HEK293 (cell line): ENCODE measurements around the gene SYNPO.
A peak's percentile ranks its signal among the peaks of the same experiment; 100 is the strongest.

Experiments
- HOXD13 ChIP-seq: sonication (generic); formaldehyde crosslinking; IDR thresholded peaks from 2 replicates; pipeline ENCODE4 v1.8.0; 2022; ENCODE audit warnings: missing genetic modification reagents, borderline replicate concordance
- MEIS1 ChIP-seq: sonication (generic); formaldehyde crosslinking; IDR thresholded peaks from 2 replicates; pipeline ENCODE4 v1.8.1; 2022; ENCODE audit warnings: missing genetic modification reagents, mild to moderate bottlenecking, borderline replicate concordance
- SETDB1 ChIP-seq: IDR thresholded peaks from one replicate; pipeline ENCODE4 v1.6.1; 2017; ENCODE audit warnings: mild to moderate bottlenecking, low read length, moderate library complexity, mixed read lengths; ENCODE audit not compliant: insufficient read length
- SP7 ChIP-seq: fragments of 450-650 bp; formaldehyde crosslinking; IDR thresholded peaks from 2 replicates; pipeline ENCODE4 v1.5.1; 2016; ENCODE audit warnings: missing biosample characterization, missing genetic modification characterization
- YY2 ChIP-seq: fragments of 450-650 bp; formaldehyde crosslinking; IDR thresholded peaks from 2 replicates; pipeline ENCODE4 v1.5.1; 2016; ENCODE audit warnings: missing biosample characterization, missing genetic modification characterization
- ZBTB17 ChIP-seq: fragments of 450-650 bp; formaldehyde crosslinking; IDR thresholded peaks from 2 replicates; pipeline ENCODE4 v1.5.1; 2016; ENCODE audit warnings: missing biosample characterization, missing genetic modification characterization
- ZNF138 ChIP-seq: fragments of 450-650 bp; formaldehyde crosslinking; IDR thresholded peaks from 2 replicates; pipeline ENCODE4 v1.5.1; 2016; ENCODE audit warnings: missing biosample characterization, missing genetic modification characterization, borderline replicate concordance
- ZNF292 ChIP-seq: fragments of 450-650 bp; formaldehyde crosslinking; IDR thresholded peaks from 2 replicates; pipeline ENCODE4 v1.5.1; 2016; ENCODE audit warnings: low read depth, missing biosample characterization, missing genetic modification characterization, borderline replicate concordance
- ZNF501 ChIP-seq: fragments of 450-650 bp; formaldehyde crosslinking; IDR thresholded peaks from 2 replicates; pipeline ENCODE4 v1.5.1; 2016; ENCODE audit warnings: missing biosample characterization, missing genetic modification characterization
- ZNF521 ChIP-seq: fragments of 450-650 bp; formaldehyde crosslinking; IDR thresholded peaks from 2 replicates; pipeline ENCODE4 v1.5.1; 2017; ENCODE audit warnings: missing biosample characterization, mild to moderate bottlenecking, missing genetic modification characterization
- ZNF530 ChIP-seq: fragments of 450-650 bp; formaldehyde crosslinking; IDR thresholded peaks from 2 replicates; pipeline ENCODE4 v1.5.1; 2016; ENCODE audit warnings: low read depth, missing biosample characterization, missing genetic modification characterization
- ZNF555 ChIP-seq: fragments of 450-650 bp; formaldehyde crosslinking; conservative IDR thresholded peaks from 2 replicates; pipeline ENCODE4 v1.5.1; 2017; ENCODE audit warnings: missing biosample characterization, mild to moderate bottlenecking, missing genetic modification characterization, inconsistent platforms
- ZNF558 ChIP-seq: fragments of 450-650 bp; formaldehyde crosslinking; IDR thresholded peaks from 2 replicates; pipeline ENCODE4 v1.5.1; 2016; ENCODE audit warnings: missing biosample characterization, missing genetic modification characterization
- ZNF600 ChIP-seq: fragments of 450-650 bp; formaldehyde crosslinking; IDR thresholded peaks from 2 replicates; pipeline ENCODE4 v1.5.1; 2016; ENCODE audit warnings: missing biosample characterization, missing genetic modification characterization
- TF ChIP-seq, protein P1 (sequence below): fragments of 450-650 bp; formaldehyde crosslinking; IDR thresholded peaks from 2 replicates; pipeline ENCODE4 v1.5.1; 2016; ENCODE audit warnings: missing biosample characterization, missing genetic modification characterization, borderline replicate concordance
- TF ChIP-seq, protein P2 (sequence below): fragments of 450-650 bp; formaldehyde crosslinking; IDR thresholded peaks from 2 replicates; pipeline ENCODE4 v1.5.1; 2016; ENCODE audit warnings: missing biosample characterization, missing genetic modification characterization
- TF ChIP-seq, protein P3 (sequence below): fragments of 450-650 bp; formaldehyde crosslinking; IDR thresholded peaks from 2 replicates; pipeline ENCODE4 v1.5.1; 2016; ENCODE audit warnings: missing biosample characterization, missing genetic modification characterization, borderline replicate concordance
- TF ChIP-seq, protein P4 (sequence below): fragments of 450-650 bp; formaldehyde crosslinking; IDR thresholded peaks from 2 replicates; pipeline ENCODE4 v1.5.1; 2016; ENCODE audit warnings: missing biosample characterization, missing genetic modification characterization
- TF ChIP-seq, protein P5 (sequence below): fragments of 450-650 bp; formaldehyde crosslinking; IDR thresholded peaks from 2 replicates; pipeline ENCODE4 v1.5.1; 2016; ENCODE audit warnings: missing biosample characterization, missing genetic modification characterization
- TF ChIP-seq, protein P6 (sequence below): fragments of 450-650 bp; formaldehyde crosslinking; IDR thresholded peaks from 2 replicates; pipeline ENCODE4 v1.5.1; 2016; ENCODE audit warnings: missing biosample characterization, missing genetic modification characterization

The SYNPO gene

DNA sequence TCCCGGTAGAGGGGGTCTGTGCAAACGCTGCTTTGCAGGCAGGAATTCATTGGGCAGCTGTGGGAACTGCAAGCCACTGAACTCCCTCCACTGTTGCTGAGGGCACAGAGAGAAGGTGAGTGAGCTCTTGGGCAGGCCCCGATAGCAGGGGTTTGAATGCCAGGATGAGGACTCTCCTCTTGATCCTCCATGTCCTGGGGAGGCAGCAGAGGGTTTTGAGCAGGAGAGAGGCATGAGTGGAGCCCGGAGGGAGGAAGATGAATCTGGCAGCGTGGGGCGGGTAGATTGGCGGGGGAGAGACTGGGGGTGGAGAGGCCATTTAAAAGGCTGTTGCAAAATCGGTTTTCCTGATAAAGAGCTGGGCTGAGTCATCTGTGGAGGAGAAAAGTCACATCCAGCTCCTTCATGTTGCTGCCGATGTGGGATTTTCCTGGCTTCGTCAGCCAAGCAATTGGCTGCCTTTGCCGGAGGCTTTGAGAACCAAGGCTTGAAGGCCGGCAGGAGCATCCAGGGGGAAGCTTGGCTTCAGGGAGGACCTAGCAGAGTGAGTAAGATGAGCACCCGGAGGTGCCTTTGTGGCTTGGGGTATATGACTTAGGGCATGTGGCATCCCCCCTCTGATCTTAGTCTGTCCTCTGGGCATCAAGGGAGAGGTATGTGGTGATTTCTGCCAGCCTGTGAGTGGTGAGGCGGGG is at the start of gene SYNPO (continued):
- TF ChIP-seq ZNF292 (tag by site-specific recombination) (no peak), ZNF555 (tag by site-specific recombination) (no peak), MEIS1 (CRISPR knock-in tag) (no peak), HOXD13 (CRISPR knock-in tag) (no peak), ZNF558 (tag by site-specific recombination) (no peak), ZBTB17 (tag by site-specific recombination) (peak; percentile 86), SETDB1 (no peak), ZNF600 (peak; percentile 64; the same call in 1 of the 2 replicates), ZNF521 (tag by site-specific recombination) (no peak), SP7 (peak; percentile 60; the same call in 1 of the 2 replicates), YY2 (tag by site-specific recombination) (no peak), ZNF138 (tag by site-specific recombination) (no peak), ZNF501 (no peak), ZNF530 (tag by site-specific recombination) (no peak)
- TF ChIP-seq, protein P1, sequence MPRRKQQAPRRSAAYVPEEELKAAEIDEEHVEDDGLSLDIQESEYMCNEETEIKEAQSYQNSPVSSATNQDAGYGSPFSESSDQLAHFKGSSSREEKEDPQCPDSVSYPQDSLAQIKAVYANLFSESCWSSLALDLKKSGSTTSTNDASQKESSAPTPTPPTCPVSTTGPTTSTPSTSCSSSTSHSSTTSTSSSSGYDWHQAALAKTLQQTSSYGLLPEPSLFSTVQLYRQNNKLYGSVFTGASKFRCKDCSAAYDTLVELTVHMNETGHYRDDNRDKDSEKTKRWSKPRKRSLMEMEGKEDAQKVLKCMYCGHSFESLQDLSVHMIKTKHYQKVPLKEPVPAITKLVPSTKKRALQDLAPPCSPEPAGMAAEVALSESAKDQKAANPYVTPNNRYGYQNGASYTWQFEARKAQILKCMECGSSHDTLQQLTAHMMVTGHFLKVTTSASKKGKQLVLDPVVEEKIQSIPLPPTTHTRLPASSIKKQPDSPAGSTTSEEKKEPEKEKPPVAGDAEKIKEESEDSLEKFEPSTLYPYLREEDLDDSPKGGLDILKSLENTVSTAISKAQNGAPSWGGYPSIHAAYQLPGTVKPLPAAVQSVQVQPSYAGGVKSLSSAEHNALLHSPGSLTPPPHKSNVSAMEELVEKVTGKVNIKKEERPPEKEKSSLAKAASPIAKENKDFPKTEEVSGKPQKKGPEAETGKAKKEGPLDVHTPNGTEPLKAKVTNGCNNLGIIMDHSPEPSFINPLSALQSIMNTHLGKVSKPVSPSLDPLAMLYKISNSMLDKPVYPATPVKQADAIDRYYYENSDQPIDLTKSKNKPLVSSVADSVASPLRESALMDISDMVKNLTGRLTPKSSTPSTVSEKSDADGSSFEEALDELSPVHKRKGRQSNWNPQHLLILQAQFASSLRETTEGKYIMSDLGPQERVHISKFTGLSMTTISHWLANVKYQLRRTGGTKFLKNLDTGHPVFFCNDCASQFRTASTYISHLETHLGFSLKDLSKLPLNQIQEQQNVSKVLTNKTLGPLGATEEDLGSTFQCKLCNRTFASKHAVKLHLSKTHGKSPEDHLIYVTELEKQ (tag by site-specific recombination), result no peak
- TF ChIP-seq, protein P2, sequence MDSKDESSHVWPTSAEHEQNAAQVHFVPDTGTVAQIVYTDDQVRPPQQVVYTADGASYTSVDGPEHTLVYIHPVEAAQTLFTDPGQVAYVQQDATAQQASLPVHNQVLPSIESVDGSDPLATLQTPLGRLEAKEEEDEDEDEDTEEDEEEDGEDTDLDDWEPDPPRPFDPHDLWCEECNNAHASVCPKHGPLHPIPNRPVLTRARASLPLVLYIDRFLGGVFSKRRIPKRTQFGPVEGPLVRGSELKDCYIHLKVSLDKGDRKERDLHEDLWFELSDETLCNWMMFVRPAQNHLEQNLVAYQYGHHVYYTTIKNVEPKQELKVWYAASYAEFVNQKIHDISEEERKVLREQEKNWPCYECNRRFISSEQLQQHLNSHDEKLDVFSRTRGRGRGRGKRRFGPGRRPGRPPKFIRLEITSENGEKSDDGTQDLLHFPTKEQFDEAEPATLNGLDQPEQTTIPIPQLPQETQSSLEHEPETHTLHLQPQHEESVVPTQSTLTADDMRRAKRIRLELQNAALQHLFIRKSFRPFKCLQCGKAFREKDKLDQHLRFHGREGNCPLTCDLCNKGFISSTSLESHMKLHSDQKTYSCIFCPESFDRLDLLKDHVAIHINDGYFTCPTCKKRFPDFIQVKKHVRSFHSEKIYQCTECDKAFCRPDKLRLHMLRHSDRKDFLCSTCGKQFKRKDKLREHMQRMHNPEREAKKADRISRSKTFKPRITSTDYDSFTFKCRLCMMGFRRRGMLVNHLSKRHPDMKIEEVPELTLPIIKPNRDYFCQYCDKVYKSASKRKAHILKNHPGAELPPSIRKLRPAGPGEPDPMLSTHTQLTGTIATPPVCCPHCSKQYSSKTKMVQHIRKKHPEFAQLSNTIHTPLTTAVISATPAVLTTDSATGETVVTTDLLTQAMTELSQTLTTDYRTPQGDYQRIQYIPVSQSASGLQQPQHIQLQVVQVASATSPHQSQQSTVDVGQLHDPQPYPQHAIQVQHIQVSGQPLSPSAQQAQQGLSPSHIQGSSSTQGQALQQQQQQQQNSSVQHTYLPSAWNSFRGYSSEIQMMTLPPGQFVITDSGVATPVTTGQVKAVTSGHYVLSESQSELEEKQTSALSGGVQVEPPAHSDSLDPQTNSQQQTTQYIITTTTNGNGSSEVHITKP (tag by site-specific recombination), result peak; percentile 88
- TF ChIP-seq, protein P3, sequence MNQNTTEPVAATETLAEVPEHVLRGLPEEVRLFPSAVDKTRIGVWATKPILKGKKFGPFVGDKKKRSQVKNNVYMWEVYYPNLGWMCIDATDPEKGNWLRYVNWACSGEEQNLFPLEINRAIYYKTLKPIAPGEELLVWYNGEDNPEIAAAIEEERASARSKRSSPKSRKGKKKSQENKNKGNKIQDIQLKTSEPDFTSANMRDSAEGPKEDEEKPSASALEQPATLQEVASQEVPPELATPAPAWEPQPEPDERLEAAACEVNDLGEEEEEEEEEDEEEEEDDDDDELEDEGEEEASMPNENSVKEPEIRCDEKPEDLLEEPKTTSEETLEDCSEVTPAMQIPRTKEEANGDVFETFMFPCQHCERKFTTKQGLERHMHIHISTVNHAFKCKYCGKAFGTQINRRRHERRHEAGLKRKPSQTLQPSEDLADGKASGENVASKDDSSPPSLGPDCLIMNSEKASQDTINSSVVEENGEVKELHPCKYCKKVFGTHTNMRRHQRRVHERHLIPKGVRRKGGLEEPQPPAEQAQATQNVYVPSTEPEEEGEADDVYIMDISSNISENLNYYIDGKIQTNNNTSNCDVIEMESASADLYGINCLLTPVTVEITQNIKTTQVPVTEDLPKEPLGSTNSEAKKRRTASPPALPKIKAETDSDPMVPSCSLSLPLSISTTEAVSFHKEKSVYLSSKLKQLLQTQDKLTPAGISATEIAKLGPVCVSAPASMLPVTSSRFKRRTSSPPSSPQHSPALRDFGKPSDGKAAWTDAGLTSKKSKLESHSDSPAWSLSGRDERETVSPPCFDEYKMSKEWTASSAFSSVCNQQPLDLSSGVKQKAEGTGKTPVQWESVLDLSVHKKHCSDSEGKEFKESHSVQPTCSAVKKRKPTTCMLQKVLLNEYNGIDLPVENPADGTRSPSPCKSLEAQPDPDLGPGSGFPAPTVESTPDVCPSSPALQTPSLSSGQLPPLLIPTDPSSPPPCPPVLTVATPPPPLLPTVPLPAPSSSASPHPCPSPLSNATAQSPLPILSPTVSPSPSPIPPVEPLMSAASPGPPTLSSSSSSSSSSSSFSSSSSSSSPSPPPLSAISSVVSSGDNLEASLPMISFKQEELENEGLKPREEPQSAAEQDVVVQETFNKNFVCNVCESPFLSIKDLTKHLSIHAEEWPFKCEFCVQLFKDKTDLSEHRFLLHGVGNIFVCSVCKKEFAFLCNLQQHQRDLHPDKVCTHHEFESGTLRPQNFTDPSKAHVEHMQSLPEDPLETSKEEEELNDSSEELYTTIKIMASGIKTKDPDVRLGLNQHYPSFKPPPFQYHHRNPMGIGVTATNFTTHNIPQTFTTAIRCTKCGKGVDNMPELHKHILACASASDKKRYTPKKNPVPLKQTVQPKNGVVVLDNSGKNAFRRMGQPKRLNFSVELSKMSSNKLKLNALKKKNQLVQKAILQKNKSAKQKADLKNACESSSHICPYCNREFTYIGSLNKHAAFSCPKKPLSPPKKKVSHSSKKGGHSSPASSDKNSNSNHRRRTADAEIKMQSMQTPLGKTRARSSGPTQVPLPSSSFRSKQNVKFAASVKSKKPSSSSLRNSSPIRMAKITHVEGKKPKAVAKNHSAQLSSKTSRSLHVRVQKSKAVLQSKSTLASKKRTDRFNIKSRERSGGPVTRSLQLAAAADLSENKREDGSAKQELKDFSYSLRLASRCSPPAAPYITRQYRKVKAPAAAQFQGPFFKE (tag by site-specific recombination), result no peak
- TF ChIP-seq, protein P4, sequence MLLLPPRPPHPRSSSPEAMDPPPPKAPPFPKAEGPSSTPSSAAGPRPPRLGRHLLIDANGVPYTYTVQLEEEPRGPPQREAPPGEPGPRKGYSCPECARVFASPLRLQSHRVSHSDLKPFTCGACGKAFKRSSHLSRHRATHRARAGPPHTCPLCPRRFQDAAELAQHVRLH (tag by site-specific recombination), result no peak
- TF ChIP-seq, protein P5, sequence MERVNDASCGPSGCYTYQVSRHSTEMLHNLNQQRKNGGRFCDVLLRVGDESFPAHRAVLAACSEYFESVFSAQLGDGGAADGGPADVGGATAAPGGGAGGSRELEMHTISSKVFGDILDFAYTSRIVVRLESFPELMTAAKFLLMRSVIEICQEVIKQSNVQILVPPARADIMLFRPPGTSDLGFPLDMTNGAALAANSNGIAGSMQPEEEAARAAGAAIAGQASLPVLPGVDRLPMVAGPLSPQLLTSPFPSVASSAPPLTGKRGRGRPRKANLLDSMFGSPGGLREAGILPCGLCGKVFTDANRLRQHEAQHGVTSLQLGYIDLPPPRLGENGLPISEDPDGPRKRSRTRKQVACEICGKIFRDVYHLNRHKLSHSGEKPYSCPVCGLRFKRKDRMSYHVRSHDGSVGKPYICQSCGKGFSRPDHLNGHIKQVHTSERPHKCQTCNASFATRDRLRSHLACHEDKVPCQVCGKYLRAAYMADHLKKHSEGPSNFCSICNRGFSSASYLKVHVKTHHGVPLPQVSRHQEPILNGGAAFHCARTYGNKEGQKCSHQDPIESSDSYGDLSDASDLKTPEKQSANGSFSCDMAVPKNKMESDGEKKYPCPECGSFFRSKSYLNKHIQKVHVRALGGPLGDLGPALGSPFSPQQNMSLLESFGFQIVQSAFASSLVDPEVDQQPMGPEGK (tag by site-specific recombination), result peak; percentile 80
- TF ChIP-seq, protein P6, sequence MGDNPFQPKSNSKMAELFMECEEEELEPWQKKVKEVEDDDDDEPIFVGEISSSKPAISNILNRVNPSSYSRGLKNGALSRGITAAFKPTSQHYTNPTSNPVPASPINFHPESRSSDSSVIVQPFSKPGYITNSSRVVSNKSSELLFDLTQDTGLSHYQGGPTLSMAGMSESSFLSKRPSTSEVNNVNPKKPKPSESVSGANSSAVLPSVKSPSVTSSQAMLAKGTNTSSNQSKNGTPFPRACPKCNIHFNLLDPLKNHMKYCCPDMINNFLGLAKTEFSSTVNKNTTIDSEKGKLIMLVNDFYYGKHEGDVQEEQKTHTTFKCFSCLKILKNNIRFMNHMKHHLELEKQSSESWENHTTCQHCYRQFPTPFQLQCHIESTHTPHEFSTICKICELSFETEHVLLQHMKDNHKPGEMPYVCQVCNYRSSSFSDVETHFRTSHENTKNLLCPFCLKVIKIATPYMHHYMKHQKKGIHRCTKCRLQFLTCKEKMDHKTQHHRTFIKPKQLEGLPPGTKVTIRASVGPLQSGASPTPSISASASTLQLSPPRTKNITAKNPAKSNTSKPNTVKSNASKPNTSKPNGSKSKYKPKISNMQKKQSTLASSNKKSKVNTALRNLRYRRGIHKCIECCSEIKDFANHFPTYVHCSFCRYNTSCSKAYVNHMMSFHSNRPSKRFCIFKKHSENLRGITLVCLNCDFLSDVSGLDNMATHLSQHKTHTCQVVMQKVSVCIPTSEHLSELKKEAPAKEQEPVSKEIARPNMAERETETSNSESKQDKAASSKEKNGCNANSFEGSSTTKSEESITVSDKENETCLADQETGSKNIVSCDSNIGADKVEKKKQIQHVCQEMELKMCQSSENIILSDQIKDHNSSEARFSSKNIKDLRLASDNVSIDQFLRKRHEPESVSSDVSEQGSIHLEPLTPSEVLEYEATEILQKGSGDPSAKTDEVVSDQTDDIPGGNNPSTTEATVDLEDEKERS (tag by site-specific recombination), result no peak
